Panc1 (cell line): ENCODE data around the gene ZNF600. TPM values are rescaled to one million over a fixed set of nuclear protein-coding genes. Genes with fewer than 3 reads are reported as not detected.
"Not testable (repeated sequence)": the region's sequence is repeated elsewhere in the genome, so short reads cannot be mapped to it uniquely, and the experiment has no call there.

Experiments used
- ATAC-seq: fragments of 200-7000 bp; cut with Tn5 transposase; 2 replicates; pipeline ENCODE4 v1.9.1; 2020; ENCODE audit warnings: mild to moderate bottlenecking, moderate library complexity
- BruUV-seq: library from RNA; stranded (reverse); fragments of 400-500 nt; replicated peaks from 2 replicates; lab custom pipeline; 2021; lab: Mats Ljungman, UMichigan
- CTCF ChIA-PET: fragments of 300-600 bp; sonication (Branson Sonifier 250); formaldehyde crosslinking; loops from one replicate; lab custom pipeline; 2022; ENCODE audit warnings: antibody characterized with exemption; lab: Charles Lee
- POLR2A ChIA-PET: fragments of 300-600 bp; sonication (Branson Sonifier 250); formaldehyde crosslinking; loops from one replicate; lab custom pipeline; 2022; ENCODE audit warnings: antibody characterized with exemption; lab: Charles Lee
- DNase-seq: peaks from one replicate; pipeline ENCODE4 v3.0.0-alpha.2; 2010; ENCODE audit warnings: low read depth, low spot score
- H3K27ac ChIP-seq: 2 replicates; pipeline ENCODE4 v1.5.1; 2011; ENCODE audit warnings: mild to moderate bottlenecking, low read length, inconsistent platforms
- H3K27me3 ChIP-seq: fragments of 200-500 bp; sonication (Bioruptor generic); 2 replicates; pipeline ENCODE4 v1.6.0; 2014; ENCODE audit warnings: low read length, inconsistent platforms; ENCODE audit not compliant: control insufficient read depth, insufficient read depth
- H3K36me3 ChIP-seq: fragments of 200-500 bp; sonication (Bioruptor generic); 2 replicates; pipeline ENCODE4 v1.5.1; 2014; ENCODE audit warnings: inconsistent platforms, mild to moderate bottlenecking, low read length, moderate library complexity; ENCODE audit not compliant: control insufficient read depth, insufficient read depth
- H3K4me1 ChIP-seq: 2 replicates; pipeline ENCODE4 v1.5.1; 2011; ENCODE audit warnings: inconsistent platforms, mild to moderate bottlenecking, low read length, moderate library complexity; ENCODE audit not compliant: control insufficient read depth, insufficient read depth
- H3K4me3 ChIP-seq, 2 experiments: 2 replicates each; pipeline ENCODE4 v1.5.1; 2011 to 2012; ENCODE audit warnings: low read depth in 2 of 2, low read length in 2 of 2, mild to moderate bottlenecking in 2 of 2, inconsistent platforms in 1 of 2, moderate library complexity in 1 of 2
- H3K9me3 ChIP-seq: fragments of 200-500 bp; sonication (Bioruptor generic); 2 replicates; pipeline ENCODE4 v1.5.1; 2014; ENCODE audit warnings: low read depth, mild to moderate bottlenecking, inconsistent platforms, low read length, moderate library complexity; ENCODE audit not compliant: control insufficient read depth, insufficient read depth
- CTCF ChIP-seq: fragments of 450-650 bp; IDR thresholded peaks from 2 replicates; pipeline ENCODE4 v1.5.1; 2017; ENCODE audit warnings: mild to moderate bottlenecking
- POLR2AphosphoS5 ChIP-seq: IDR thresholded peaks from 2 replicates; pipeline ENCODE4 v1.6.1; 2012; ENCODE audit warnings: mild to moderate bottlenecking, low read depth, low read length, moderate library complexity
- REST ChIP-seq, 2 experiments: IDR thresholded peaks; 2 replicates each; pipeline ENCODE4 v1.6.1; 2011 to 2012; ENCODE audit warnings: low read depth in 2 of 2, control low read depth in 1 of 2, low read length in 1 of 2, mild to moderate bottlenecking in 1 of 2, moderate library complexity in 1 of 2; ENCODE audit not compliant: insufficient read depth in 1 of 2
- SIN3A ChIP-seq: IDR thresholded peaks from 2 replicates; pipeline ENCODE4 v1.6.1; 2012; ENCODE audit warnings: low read depth, mild to moderate bottlenecking, low read length, moderate library complexity, borderline replicate concordance; ENCODE audit not compliant: insufficient read depth
- TCF7L2 ChIP-seq: IDR thresholded peaks from 2 replicates; pipeline ENCODE4 v1.6.1; 2011; ENCODE audit warnings: mild to moderate bottlenecking, low read depth, low read length, inconsistent platforms
- in situ Hi-C: cut with HindIII; loops from 2 replicates; pipeline ENCODE4 v1.10.0; 2016; ENCODE audit warnings: low sequenced_read_pairs, low pct_unique_long_range_greater_than_20kb
- intact Hi-C: fragments of 100-400 bp; cut with micrococcal nuclease; formaldehyde crosslinking; loops from one replicate; pipeline ENCODE4 v1.10.0; 2022; ENCODE audit not compliant: unreplicated experiment
- total RNA-seq: library from RNA; stranded (reverse); gene quantifications from one replicate; pipeline ENCODE4 v1.2.1, GENCODE V29; 2021; ENCODE audit not compliant: unreplicated experiment

ZNF600 gene
- total RNA-seq, 1 experiment from 2014 or later = 13.6 TPM

- Histone ChIP-seq H3K27ac (no peak overlapping the region), H3K4me1 (0 out of 2 replicates have a peak, but pooled peaks cover 3% of the 10 kb centered on the region), H3K36me3 (no peaks in the 10 kb centered on the region; the same call in 1 of the 2 replicates), H3K27me3 (no peaks in the 10 kb centered on the region), H3K4me3 (no peak overlapping the region), H3K9me3 (no peaks in the 10 kb centered on the region)
- in situ Hi-C loops = no loop called here
- intact Hi-C loops = no loop called here
- no peak for ATAC-seq
- ChIA-PET POLR2A (no interaction called here), CTCF (no interaction called here)
- DNase-seq = no peak
- no TSS peak for BruUV-seq
- no peak for TF ChIP-seq TCF7L2
- no peak for TF ChIP-seq POLR2AphosphoS5
- TF ChIP-seq CTCF = no peak
- no peak for TF ChIP-seq SIN3A
- no peak for TF ChIP-seq REST (IDR thresholded peaks at IDR 0.05; ENCODE audit: insufficient read depth in 1 of 2, low read depth in 2 of 2, low read length in 1 of 2)
These were observed 61.7 kb downstream of the ZNF600 start for GRCh38 chr19:52724701-52725514.

GRCh38 chr19:52723907-52724598 lies 62.5 kb downstream of the ZNF600 start:
- H3K9me3 ChIP-seq, in situ Hi-C loops, H3K27ac ChIP-seq, intact Hi-C loops, H3K36me3 ChIP-seq, ATAC-seq, CTCF ChIA-PET, H3K4me1 ChIP-seq, DNase-seq, H3K27me3 ChIP-seq, POLR2A ChIA-PET, H3K4me3 ChIP-seq: not testable (repeated sequence)
- TSS peak; percentile 25 for BruUV-seq
